Activated T-cell treated with anti-CD3 and anti-CD28 coated beads, Interleukin-2, amount 50 U/mL, for 24 hours (primary cell): ENCODE data around the gene ZNF511.
A peak's percentile ranks its signal among the peaks of the same experiment; 100 is the strongest.

Experiments used
- DNase-seq: peaks from one replicate; pipeline ENCODE4 v3.0.0-alpha.2; 2020
- H3K27ac Mint-ChIP-seq: 2 replicates; pipeline ENCODE4 v1.8.0; 2020; ENCODE audit warnings: mild to moderate bottlenecking, mixed read lengths
- H3K27me3 Mint-ChIP-seq: 2 replicates; pipeline ENCODE4 v1.8.0; 2020; ENCODE audit warnings: mixed read lengths
- H3K36me3 Mint-ChIP-seq: 2 replicates; pipeline ENCODE4 v1.8.0; 2020; ENCODE audit warnings: low read depth, mixed read lengths
- H3K4me1 Mint-ChIP-seq: 2 replicates; pipeline ENCODE4 v1.8.0; 2020; ENCODE audit warnings: low read depth, mixed read lengths
- H3K4me3 Mint-ChIP-seq: 2 replicates; pipeline ENCODE4 v1.8.0; 2020; ENCODE audit warnings: mild to moderate bottlenecking, moderate library complexity, mixed read lengths
- H3K9me3 Mint-ChIP-seq: 2 replicates; pipeline ENCODE4 v1.8.0; 2020; ENCODE audit warnings: mixed read lengths

The ZNF511 gene

GRCh38 chr10:133361773-133362441 lies 53.2 kb downstream of the ZNF511 start:
- Mint-ChIP-seq H3K27ac (peak overlapping the region; percentile 76), H3K9me3 (no peaks in the 10 kb centered on the region), H3K4me3 (no peak overlapping the region), H3K36me3 (peaks cover 52% of the 10 kb centered on the region), H3K27me3 (no peaks in the 10 kb centered on the region), H3K4me1 (peaks cover 12% of the 10 kb centered on the region)
- DNase-seq = no peak
